Measurements from ENCODE around the gene STUB1.
"Not testable (repeated sequence)": the region's sequence is repeated elsewhere in the genome, so short reads cannot be mapped to it uniquely, and the experiment has no call there.

Gene STUB1

DNA sequence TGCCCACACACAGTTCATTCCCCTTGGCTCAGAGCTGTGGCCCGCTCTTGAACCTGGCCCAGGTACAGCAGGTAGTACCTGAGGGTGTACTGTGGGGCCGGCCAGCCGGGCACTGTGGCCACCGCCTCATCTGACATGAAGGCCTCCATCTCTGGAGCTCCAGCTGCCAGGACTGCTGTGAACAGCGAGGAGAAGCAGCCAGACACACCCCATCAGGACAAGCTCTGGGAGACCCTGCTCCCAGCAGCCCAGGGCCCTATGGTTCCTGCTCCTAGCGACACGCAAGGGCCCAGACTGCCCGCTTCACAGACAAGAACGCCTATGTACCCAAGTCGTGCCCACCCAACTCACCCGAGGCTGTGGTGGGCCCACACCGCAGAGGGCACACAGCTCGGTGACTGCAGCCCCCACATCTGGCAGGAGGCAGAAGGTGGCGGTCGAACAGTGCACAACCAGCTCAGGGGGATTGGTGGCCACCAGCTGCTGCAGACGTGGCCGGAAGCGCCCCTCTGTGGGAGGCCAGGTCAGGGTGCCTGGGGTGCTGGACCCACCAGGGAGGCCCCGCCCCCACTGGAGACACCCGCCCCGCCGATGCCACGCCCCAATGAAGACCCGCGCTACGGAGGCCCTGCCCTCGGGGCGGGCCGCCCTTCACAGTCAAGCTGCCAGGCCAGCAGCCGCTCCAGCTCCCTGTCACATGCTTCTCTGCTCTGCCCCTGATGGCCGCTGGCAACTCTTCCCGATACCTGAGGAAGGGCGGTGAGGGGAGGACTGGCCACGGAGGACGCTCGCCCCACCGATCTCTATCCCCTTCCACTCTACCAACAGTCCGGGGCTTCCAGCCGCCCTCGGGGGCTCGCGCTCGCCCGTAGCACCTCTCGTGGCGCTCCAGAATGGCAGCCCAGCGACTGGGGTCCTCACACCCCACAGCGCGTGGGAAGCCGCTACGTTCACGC lies 1.1 kb upstream of the STUB1 start:
- peak; percentile 76 for DNase-seq (ENCODE audit: low spot score)

DNA sequence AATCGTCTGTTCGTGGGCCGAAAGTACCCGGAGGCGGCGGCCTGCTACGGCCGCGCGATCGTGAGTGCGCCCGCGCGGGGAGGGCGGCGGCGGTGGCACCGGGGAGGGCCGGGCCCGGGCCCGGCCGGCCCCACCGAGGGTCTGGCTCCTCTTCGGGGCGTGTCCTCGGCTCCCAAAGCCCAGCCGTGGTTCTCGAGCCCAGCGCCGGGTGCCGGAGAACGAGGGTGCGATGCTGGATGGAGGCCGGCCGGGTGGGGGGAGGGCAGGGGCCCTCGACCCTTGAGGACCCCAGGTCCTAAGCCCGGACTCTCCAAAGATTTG lies 375 bp downstream of the STUB1 start:
- DNase-seq (ENCODE audit: low spot score), result no peak

DNA sequence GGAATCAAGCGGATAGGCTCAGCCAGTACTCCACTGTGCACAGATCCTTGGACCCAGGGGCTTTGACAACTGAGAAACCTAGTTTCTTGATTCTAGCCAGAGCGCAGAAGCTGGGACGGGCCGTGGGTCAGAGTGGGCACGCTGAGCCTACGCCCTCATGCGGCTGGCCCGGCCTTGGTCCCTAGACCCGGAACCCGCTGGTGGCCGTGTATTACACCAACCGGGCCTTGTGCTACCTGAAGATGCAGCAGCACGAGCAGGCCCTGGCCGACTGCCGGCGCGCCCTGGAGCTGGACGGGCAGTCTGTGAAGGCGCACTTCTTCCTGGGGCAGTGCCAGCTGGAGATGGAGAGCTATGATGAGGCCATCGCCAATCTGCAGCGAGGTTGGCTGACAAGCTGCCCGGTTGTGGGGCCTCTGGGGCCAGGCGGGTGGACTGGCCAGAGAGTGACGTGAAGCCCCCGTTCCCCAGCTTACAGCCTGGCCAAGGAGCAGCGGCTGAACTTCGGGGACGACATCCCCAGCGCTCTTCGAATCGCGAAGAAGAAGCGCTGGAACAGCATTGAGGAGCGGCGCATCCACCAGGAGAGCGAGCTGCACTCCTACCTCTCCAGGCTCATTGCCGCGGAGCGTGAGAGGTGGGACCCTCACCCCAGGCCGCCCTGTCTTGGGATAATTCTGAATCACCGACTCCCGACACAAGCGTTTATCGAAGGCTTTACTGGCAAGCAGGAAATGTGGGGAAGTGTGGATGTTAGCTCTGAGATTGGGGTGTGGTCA lies 946 bp downstream of the STUB1 start:
- peak; percentile 87 for DNase-seq (ENCODE audit: low spot score)

DNA sequence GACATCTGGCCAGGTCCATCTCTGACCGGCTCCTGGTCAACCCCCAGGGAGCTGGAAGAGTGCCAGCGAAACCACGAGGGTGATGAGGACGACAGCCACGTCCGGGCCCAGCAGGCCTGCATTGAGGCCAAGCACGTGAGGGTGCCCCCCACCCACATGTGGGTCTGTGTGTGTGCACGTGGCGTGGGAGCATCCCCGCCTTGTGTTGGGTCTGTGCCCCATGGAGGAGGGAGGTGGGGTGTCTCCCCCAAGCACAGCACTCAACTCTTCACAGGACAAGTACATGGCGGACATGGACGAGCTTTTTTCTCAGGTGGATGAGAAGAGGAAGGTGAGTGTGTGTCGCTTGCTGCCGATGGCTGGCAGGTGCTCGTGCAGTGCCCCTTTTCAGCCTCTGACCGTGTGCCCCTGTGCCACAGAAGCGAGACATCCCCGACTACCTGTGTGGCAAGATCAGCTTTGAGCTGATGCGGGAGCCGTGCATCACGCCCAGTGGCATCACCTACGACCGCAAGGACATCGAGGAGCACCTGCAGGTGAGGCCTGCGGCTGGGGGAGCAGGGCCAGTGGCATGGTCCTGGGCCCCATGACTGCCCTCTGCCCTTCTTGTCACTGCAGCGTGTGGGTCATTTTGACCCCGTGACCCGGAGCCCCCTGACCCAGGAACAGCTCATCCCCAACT lies 1.7 kb downstream of the STUB1 start:
- DNase-seq (ENCODE audit: low spot score), result peak; percentile 74

DNA sequence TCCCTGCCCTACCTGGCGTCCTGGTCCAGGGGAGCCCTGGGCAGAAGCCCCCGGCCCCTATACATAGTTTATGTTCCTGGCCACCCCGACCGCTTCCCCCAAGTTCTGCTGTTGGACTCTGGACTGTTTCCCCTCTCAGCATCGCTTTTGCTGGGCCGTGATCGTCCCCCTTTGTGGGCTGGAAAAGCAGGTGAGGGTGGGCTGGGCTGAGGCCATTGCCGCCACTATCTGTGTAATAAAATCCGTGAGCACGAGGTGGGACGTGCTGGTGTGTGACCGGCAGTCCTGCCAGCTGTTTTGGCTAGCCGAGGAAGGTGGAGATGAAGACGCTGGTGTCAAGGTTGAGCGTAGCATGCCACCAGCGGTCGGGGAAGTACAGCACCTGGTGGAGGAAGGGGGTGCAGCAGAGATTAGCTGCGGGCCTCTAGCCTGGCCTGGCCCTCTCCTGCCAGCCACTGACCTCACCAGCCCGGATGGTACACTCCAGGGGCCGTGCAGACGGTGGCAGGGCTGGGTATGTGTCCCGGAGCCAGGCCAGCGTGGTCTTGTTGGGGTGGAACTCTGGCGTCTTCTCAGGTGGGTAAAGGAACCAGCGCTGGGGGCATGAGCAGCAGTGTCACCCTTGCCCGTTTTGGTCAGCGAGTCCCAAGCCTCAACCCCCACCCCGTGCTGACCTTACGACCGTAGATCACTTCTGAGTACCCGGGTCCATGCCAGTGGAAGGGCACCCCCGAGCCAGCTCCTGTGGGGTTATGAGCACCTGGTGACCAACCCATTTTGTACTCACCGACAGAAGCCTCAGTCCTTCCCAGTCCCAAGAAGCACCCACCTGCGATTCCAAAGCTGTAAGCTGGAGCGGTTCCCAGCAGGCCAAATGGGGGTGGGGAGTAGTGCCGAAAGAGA lies 2.5 kb downstream of the STUB1 start:
- DNase-seq (ENCODE audit: low spot score), result peak; percentile 52

GRCh38 chr16:683396-684070 lies 3.3 kb downstream of the STUB1 start:
- DNase-seq (ENCODE audit: low spot score), result peak; percentile 49

DNA sequence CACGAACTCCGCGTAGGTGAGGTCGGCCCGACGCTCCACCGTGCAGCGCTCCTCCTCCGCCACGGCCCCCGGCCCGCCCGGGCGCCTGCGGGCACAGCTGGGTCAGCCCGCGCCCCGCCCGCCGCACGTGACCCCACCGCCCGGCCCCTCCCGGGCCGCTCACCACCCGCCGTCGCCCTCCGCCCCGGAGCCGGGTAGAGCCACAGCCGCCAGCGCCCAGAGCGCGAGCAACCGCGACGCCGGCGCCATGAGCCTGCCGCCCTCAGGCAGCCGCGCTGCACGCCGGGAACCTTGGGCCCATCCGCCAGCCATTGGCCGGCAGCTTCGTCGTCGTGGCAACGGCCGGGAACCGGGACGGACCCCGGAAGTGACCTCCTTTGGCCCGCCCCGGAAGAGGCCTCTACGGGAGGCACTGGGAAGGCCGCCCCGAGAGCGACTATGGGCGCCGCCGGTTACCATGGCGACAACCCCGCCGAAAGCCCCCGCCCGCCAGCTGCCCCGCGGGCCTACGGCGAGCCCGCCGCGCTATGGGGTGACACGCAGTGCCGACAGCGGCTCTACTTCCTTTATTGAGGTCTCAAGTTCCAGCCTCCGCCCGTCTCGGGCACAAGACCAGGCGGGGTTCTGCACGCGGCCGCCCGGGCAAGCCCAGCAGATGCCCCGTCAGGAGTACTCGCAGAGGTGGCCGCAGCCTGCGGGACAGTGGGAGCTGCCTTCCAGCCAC lies 4.0 kb downstream of the STUB1 start, which contains the start of gene JMJD8:
Gene JMJD8, minus strand, starts transcription at position 264 of the 724 bp plus-strand sequence. Its CDS starts 15 bp downstream, at position 249.
- DNase-seq (ENCODE audit: low spot score), result peak; percentile 97

GRCh38 chr16:684961-685696 lies 4.9 kb downstream of the STUB1 start:
- no peak for DNase-seq (ENCODE audit: low spot score)

DNA sequence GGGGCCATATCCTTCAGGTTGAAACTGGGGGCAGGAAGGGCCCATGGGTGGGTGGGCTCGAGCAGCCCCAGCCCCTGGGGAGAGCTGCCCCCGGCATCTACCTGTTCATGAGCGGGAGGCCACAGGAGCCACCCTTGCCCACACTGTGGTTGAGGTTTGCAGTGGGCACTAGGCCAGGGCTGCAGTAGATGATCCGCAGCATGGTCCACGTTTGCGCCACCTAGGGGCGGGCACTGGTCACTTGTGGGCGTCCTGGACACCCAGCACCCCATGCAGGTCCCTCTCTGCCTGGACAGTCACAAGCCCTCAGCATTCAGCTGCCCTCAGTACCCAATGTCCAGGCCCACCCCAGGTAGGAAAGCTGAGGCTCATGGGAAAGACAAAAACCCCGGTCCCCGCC lies 5.8 kb downstream of the STUB1 start:
- peak; percentile 82 for DNase-seq (ENCODE audit: low spot score)

DNA sequence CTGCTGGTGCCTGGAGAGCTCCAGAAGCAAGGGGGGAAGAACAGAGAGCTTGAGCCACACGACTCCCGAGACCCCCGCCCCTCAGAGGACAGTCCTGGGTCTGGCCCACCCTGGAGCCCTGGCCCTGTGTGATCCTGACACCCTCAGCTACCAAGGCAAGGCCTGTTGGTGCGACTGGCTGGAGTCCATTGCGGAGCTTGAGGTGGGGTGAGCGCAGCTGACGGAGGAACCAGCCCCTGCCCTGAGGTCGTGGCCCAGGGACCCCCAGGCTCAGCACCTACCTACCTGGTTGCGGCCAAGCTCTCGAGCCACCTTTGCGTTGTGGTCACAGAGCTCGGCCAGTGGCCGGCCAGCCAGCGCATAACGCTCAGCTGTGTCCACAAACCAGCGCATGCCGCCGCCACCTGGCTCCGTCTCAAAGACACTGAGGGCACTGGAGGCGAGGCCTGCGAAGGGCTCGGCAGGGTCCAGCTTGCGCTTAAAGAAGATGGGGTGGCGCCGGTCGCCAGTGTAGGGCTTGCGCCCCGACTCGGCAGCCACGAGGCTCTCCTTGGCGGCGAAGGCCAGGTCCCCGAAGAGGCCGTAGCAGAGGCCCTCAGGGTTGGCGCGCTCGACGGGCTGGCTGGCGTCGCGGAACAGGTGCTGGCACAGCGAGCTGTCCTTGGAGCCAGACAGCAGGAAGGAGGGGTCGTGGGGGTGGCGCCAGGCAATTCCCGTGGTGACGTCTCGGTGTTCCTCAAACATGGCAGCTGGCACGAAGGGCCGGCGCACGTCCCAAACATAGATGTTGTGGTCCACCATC lies 6.5 kb downstream of the STUB1 start:
- DNase-seq (ENCODE audit: low spot score), result no peak

- DNase-seq (ENCODE audit: low spot score), result no peak
Observed at GRCh38 chr16:687499-687898, 7.3 kb downstream of the STUB1 start.

DNA sequence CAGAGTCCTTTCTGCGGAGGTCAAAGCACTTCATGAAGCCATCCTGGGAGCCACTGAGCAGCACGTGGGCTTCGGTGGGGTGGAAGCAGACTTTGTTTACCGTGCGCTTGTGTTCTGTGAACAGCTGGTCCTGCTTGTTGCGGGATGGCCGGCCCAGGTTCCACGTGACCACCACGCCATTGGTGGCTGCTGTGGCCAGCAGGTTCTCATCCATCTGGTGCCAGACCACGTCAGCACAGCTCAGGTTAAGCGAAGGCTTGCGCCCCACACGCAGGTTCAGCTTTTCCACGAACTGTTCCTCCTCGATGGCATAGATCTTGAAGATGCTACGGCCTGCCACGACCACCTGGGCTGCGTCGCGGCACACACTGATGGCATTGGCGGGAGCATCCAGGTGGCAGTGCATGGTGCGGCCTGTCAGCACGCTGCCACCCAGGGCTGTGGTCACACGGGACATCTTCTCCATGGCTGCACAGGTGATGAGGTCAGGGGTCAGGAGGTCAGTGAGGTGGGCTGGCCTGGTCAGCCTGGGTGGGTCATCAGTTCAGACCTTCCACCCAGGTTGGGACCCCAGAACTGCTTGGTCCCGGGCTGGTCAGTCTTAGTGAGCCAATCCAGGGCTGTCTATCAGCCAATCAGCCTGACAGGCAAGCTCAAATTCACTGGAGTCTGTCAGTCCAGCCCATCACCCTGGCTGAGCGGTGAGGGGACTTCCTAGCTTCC lies 9.1 kb downstream of the STUB1 start:
- DNase-seq (ENCODE audit: low spot score), result no peak

GRCh38 chr16:691242-691641 lies 11.0 kb downstream of the STUB1 start:
- DNase-seq (ENCODE audit: low spot score), result not testable (repeated sequence)

- DNase-seq (ENCODE audit: low spot score), result no peak
Observed at GRCh38 chr16:692356-693108, 12.3 kb downstream of the STUB1 start.

DNA sequence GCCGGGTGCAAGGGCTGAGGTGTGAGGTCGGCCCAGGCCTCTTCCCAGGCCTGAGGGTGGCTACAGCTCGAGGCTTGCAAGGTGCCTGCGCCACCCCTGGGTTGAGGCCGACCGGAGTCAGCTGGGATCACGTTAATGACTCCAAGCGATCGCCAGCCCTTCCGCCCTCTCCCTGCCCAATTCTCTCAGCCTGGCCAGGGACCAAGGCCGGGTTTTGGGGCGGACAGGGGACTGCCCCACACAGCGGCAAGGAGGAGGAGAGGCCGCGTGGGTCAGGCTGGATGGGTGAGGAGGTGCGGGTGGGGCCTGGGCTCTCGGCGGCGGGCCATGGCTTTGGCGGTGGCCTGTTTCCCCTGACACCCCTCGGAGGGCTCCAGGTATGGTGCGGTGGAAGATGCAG lies 13.2 kb downstream of the STUB1 start:
- no peak for DNase-seq (ENCODE audit: low spot score)

DNA sequence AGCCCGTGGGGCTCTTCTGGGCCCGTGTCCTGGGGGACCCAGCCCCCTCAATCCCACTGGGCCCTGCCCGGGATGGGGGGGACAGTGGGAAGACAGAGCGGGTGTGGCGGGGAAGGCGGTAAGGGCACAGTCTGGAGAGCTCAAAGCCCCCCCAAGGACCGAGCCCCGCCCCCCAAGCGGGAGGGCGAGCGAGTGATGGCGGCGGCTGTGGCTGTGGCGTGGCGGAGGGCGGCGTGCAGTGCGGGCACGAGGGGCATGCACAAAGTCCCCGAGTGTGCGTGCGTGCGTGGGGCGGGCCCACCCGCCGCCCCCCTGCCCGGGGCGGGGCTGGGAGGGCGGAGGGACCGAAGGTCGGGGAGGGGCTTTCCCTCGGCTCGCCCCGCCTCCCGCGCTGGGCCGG lies 13.6 kb downstream of the STUB1 start:
- no peak for DNase-seq (ENCODE audit: low spot score)

DNA sequence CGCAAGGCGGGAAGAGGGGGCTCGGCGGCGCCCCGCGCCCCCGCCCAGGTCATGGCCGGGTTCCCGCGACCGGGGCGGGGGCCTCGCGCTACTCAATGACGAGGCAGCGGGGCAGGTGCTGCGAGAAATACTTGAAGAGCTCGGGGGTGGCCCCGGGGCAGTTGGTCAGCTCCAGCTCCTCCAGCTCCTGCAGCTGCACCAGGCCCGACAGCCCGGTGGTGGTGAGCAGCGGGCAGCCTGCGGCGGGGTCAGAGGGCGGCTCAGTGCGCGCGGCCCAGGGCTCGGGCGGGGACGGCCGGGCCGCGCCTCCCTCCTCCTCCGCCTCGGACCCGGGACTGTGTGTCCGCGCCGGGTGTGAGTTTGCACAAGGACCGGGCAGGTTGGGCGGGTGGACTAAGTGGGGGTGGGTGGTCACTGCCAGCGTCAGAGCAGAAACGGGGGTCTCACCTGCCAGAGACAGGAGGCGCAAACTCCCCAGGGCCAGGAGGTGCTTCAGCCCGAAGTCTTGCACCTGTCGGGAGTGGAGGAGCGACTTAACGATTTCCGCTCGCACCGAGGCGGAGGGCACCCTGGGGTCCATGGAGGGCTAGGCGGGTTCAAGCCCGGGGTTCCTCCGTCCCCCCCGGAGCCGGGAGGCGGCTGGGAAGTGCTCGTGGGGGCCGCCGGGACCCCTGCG lies 14.1 kb downstream of the STUB1 start:
- DNase-seq (ENCODE audit: low spot score), result no peak

All from RKO (cell line).